Astrocyte (in vitro differentiated cells and primary cell): Measurements from ENCODE around the gene HNRNPF. TPM values are rescaled to one million over a fixed set of nuclear protein-coding genes. Genes with fewer than 3 reads are reported as not detected.

Experiments
- DNase-seq: peaks from one replicate; pipeline ENCODE4 v3.0.0-alpha.2; 2010; ENCODE audit warnings: low read depth
- FAIRE-seq: peaks from 2 replicates; lab custom pipeline; 2011; peaks lifted over from hg19 to GRCh38; lab: Jason Lieb, UNC
- H2AFZ ChIP-seq: 2 replicates; pipeline ENCODE4 v1.6.0; 2012; ENCODE audit warnings: low read depth, low read length, inconsistent platforms
- H3K27ac ChIP-seq: 2 replicates; pipeline ENCODE4 v1.5.1; 2011; ENCODE audit warnings: low read depth, low read length, inconsistent platforms
- H3K27me3 ChIP-seq: 2 replicates; pipeline ENCODE4 v1.6.0; 2011; ENCODE audit warnings: low read length, inconsistent platforms; ENCODE audit not compliant: insufficient read depth
- H3K36me3 ChIP-seq: 2 replicates; pipeline ENCODE4 v1.5.1; 2011; ENCODE audit warnings: low read length, inconsistent platforms; ENCODE audit not compliant: insufficient read depth
- H3K4me1 ChIP-seq: 2 replicates; pipeline ENCODE4 v1.5.1; 2011; ENCODE audit warnings: low read length, inconsistent platforms; ENCODE audit not compliant: insufficient read depth
- H3K4me2 ChIP-seq: 2 replicates; pipeline ENCODE4 v1.6.0; 2012; ENCODE audit warnings: low read length, inconsistent platforms
- H3K4me3 ChIP-seq: 2 replicates; pipeline ENCODE4 v1.5.1; 2011; ENCODE audit warnings: low read depth, mild to moderate bottlenecking, low read length, inconsistent platforms; ENCODE audit not compliant: insufficient read depth
- H3K79me2 ChIP-seq: 2 replicates; pipeline ENCODE4 v1.6.0; 2012; ENCODE audit warnings: mild to moderate bottlenecking, low read length, inconsistent platforms; ENCODE audit not compliant: insufficient read depth
- H3K9ac ChIP-seq: 2 replicates; pipeline ENCODE4 v1.6.0; 2012; ENCODE audit warnings: mild to moderate bottlenecking, low read length, inconsistent platforms
- H3K9me3 ChIP-seq: 2 replicates; pipeline ENCODE4 v1.5.1; 2012; ENCODE audit warnings: low read depth, mild to moderate bottlenecking, low read length, inconsistent platforms; ENCODE audit not compliant: insufficient read depth
- H4K20me1 ChIP-seq: 2 replicates; pipeline ENCODE4 v1.6.0; 2012; ENCODE audit warnings: low read length, inconsistent platforms; ENCODE audit not compliant: insufficient read depth
- H3K27ac Mint-ChIP-seq: one replicate; pipeline ENCODE4 v1.8.0; 2021; ENCODE audit warnings: mild to moderate bottlenecking, mixed read lengths; ENCODE audit not compliant: unreplicated experiment
- H3K27me3 Mint-ChIP-seq: one replicate; pipeline ENCODE4 v1.8.0; 2021; ENCODE audit warnings: low read depth, mixed read lengths; ENCODE audit not compliant: unreplicated experiment
- H3K36me3 Mint-ChIP-seq: one replicate; pipeline ENCODE4 v1.8.0; 2021; ENCODE audit warnings: low read depth, mixed read lengths; ENCODE audit not compliant: unreplicated experiment
- H3K4me1 Mint-ChIP-seq: one replicate; pipeline ENCODE4 v1.8.0; 2021; ENCODE audit warnings: low read depth, mixed read lengths; ENCODE audit not compliant: unreplicated experiment
- H3K4me3 Mint-ChIP-seq: one replicate; pipeline ENCODE4 v1.8.0; 2021; ENCODE audit warnings: mild to moderate bottlenecking, moderate library complexity, mixed read lengths; ENCODE audit not compliant: unreplicated experiment
- H3K9me3 Mint-ChIP-seq: one replicate; pipeline ENCODE4 v1.8.0; 2021; ENCODE audit warnings: mild to moderate bottlenecking, mixed read lengths; ENCODE audit not compliant: unreplicated experiment
- CTCF ChIP-seq: IDR thresholded peaks from 2 replicates; pipeline ENCODE4 v1.5.1; 2011; ENCODE audit warnings: low read depth, mild to moderate bottlenecking, inconsistent platforms, low read length, moderate library complexity; ENCODE audit not compliant: insufficient read depth
- EZH2 ChIP-seq: IDR thresholded peaks from 2 replicates; pipeline ENCODE4 v1.6.1; 2012; ENCODE audit warnings: mild to moderate bottlenecking, low read length, inconsistent platforms; ENCODE audit not compliant: insufficient read depth
- total RNA-seq: library from RNA; stranded (reverse); gene quantifications from 2 replicates; pipeline ENCODE4 v1.2.1, GENCODE V29; 2021

HNRNPF gene
- total RNA-seq, 1 donor from 2014 or later: 151 TPM

- Histone ChIP-seq H3K36me3 (no peaks in the 10 kb centered on the region), H3K27me3 (no peaks in the 10 kb centered on the region), H3K4me3 (no peak overlapping the region), H3K9me3 (no peaks in the 10 kb centered on the region), H3K4me2 (no peak overlapping the region), H3K27ac (no peak overlapping the region), H4K20me1 (no peaks in the 10 kb centered on the region), H2AFZ (no peak overlapping the region), H3K9ac (no peak overlapping the region), H3K4me1 (no peaks in the 10 kb centered on the region), H3K79me2 (no peaks in the 10 kb centered on the region)
- Mint-ChIP-seq H3K27ac (no peak overlapping the region), H3K36me3 (no peaks in the 10 kb centered on the region), H3K4me3 (no peak overlapping the region), H3K4me1 (no peaks in the 10 kb centered on the region), H3K9me3 (no peaks in the 10 kb centered on the region), H3K27me3 (peaks cover 7% of the 10 kb centered on the region)
- DNase-seq (no peak), FAIRE-seq (no peak)
- TF ChIP-seq EZH2 (no peak), CTCF (no peak)
These were observed 35.5 kb downstream of the HNRNPF start for GRCh38 chr10:43373461-43373860.

- Histone ChIP-seq H3K27me3 (no peaks in the 10 kb centered on the region), H3K79me2 (no peaks in the 10 kb centered on the region), H3K4me1 (no peaks in the 10 kb centered on the region), H3K9ac (no peak overlapping the region), H3K27ac (no peak overlapping the region), H3K4me3 (no peak overlapping the region), H3K4me2 (no peak overlapping the region), H3K36me3 (no peaks in the 10 kb centered on the region), H4K20me1 (no peaks in the 10 kb centered on the region), H2AFZ (no peak overlapping the region), H3K9me3 (no peaks in the 10 kb centered on the region)
- no peak overlapping the region for H3K4me3 Mint-ChIP-seq
- H3K9me3 Mint-ChIP-seq: no peaks in the 10 kb centered on the region
- DNase-seq (no peak), FAIRE-seq (no peak)
- H3K36me3 Mint-ChIP-seq: no peaks in the 10 kb centered on the region
- H3K27me3 Mint-ChIP-seq: peaks cover 7% of the 10 kb centered on the region
- TF ChIP-seq EZH2 (no peak), CTCF (no peak)
- H3K4me1 Mint-ChIP-seq: no peaks in the 10 kb centered on the region
- no peak overlapping the region for H3K27ac Mint-ChIP-seq
These were observed 36.1 kb downstream of the HNRNPF start for GRCh38 chr10:43372765-43373361.

GRCh38 chr10:43371418-43371817 is 37.6 kb downstream of the HNRNPF start, which contains the start of gene FXYD4:
FXYD4 (plus strand) TSS chr10:43371636; CDS start chr10:43373747, 2,111 bp downstream.
- no peaks in the 10 kb centered on the region for H3K4me1 Mint-ChIP-seq
- H3K36me3 Mint-ChIP-seq: no peaks in the 10 kb centered on the region
- Histone ChIP-seq H3K79me2 (no peaks in the 10 kb centered on the region), H3K4me2 (no peak within 1 kb of the TSS), H3K9me3 (no peaks in the 10 kb centered on the region), H3K9ac (no peak within 1 kb of the TSS), H4K20me1 (no peaks in the 10 kb centered on the region), H2AFZ (no peak within 1 kb of the TSS), H3K27ac (no peak within 1 kb of the TSS), H3K4me1 (no peaks in the 10 kb centered on the region), H3K36me3 (no peaks in the 10 kb centered on the region), H3K4me3 (no peak within 1 kb of the TSS), H3K27me3 (no peaks in the 10 kb centered on the region)
- H3K9me3 Mint-ChIP-seq: no peaks in the 10 kb centered on the region
- FAIRE-seq (no peak), DNase-seq (no peak)
- no peak within 1 kb of the TSS for H3K4me3 Mint-ChIP-seq
- H3K27ac Mint-ChIP-seq: no peak within 1 kb of the TSS
- H3K27me3 Mint-ChIP-seq: peaks cover 4% of the 10 kb centered on the region
- TF ChIP-seq EZH2: no peak
- TF ChIP-seq CTCF: no peak
